GM12878 (cell line): ENCODE data around the gene RXYLT1. TPM values are rescaled to one million over a fixed set of nuclear protein-coding genes. Genes with fewer than 3 reads are reported as not detected.
A peak's percentile ranks its signal among the peaks of the same experiment; 100 is the strongest.

Experiments used
- ATAC-seq: fragments of 200-7000 bp; cut with Tn5 transposase; 3 replicates; pipeline ENCODE4 v1.9.1; 2020; ENCODE audit warnings: mild to moderate bottlenecking, moderate library complexity
- Bru-seq: library from RNA; stranded (reverse); fragments of 400-500 nt; gene quantifications from one replicate; lab custom pipeline; 2021; lab: Mats Ljungman, UMichigan
- BruChase-seq, 2 experiments: library from RNA; stranded (reverse); fragments of 400-500 nt; gene quantifications; one replicate each; lab custom pipeline; 2021; lab: Mats Ljungman, UMichigan
- BruUV-seq: library from RNA; stranded (reverse); fragments of 400-500 nt; replicated peaks from 2 replicates; lab custom pipeline; 2021; lab: Mats Ljungman, UMichigan
- CTCF ChIA-PET: fragments of 300-600 bp; sonication (Branson Sonifier 250); formaldehyde crosslinking; extraction: SDS; loops from one replicate; lab custom pipeline; 2021; ENCODE audit warnings: inconsistent platforms; lab: Yijun Ruan, JAX
- POLR2A ChIA-PET: fragments of 350-600 bp; formaldehyde crosslinking; extraction: SDS; loops from one replicate; lab custom pipeline; 2021; ENCODE audit warnings: inconsistent platforms; lab: Charles Lee
- RAD21 ChIA-PET: fragments of 300-600 bp; sonication (Branson Sonifier 250); formaldehyde crosslinking; loops from one replicate; lab custom pipeline; 2023; ENCODE audit warnings: antibody characterized with exemption; ENCODE audit not compliant: unreplicated experiment; lab: Charles Lee
- SMC1A ChIA-PET: fragments of 300-600 bp; sonication (Branson Sonifier 250); formaldehyde crosslinking; loops from one replicate; lab custom pipeline; 2023; ENCODE audit not compliant: unreplicated experiment, uncharacterized antibody; lab: Charles Lee
- DNase-seq: peaks from one replicate; pipeline ENCODE4 v3.0.0-alpha.2; 2011; ENCODE audit warnings: low read depth, low spot score
- FAIRE-seq: peaks from 3 replicates; lab custom pipeline; 2011; peaks lifted over from hg19 to GRCh38; lab: Jason Lieb, UNC
- H2AFZ ChIP-seq: 2 replicates; pipeline ENCODE4 v1.6.0; 2011; ENCODE audit warnings: low read depth, low read length, control low read depth; ENCODE audit not compliant: control insufficient read depth
- H3K27ac ChIP-seq: 2 replicates; pipeline ENCODE4 v1.5.1; 2011; ENCODE audit warnings: control low read depth; ENCODE audit not compliant: control insufficient read depth, insufficient read depth
- H3K27me3 ChIP-seq, 2 experiments: replicated peaks in 1 of 2; 2 replicates each; pipeline versions ENCODE4 v1.6.0 to v1.6.1; 2011; ENCODE audit warnings: low read length in 1 of 2; ENCODE audit not compliant: control insufficient read depth in 2 of 2, insufficient read depth in 2 of 2
- H3K36me3 ChIP-seq, 2 experiments: 2 replicates each; pipeline ENCODE4 v1.5.1; 2011; ENCODE audit warnings: low read length in 1 of 2; ENCODE audit not compliant: control insufficient read depth in 2 of 2, insufficient read depth in 2 of 2
- H3K4me1 ChIP-seq: 2 replicates; pipeline ENCODE4 v1.6.1; 2011; ENCODE audit warnings: mild to moderate bottlenecking, low read length, moderate library complexity, mixed read lengths; ENCODE audit not compliant: control insufficient read depth, insufficient read depth
- H3K4me2 ChIP-seq: 2 replicates; pipeline ENCODE4 v1.6.0; 2011; ENCODE audit warnings: control low read depth; ENCODE audit not compliant: control insufficient read depth, insufficient read depth
- H3K4me3 ChIP-seq: fragments of 200-600 bp; sonication (generic); 2 replicates; pipeline ENCODE4 v1.5.1; 2016
- H3K79me2 ChIP-seq: 2 replicates; pipeline ENCODE4 v1.6.0; 2011; ENCODE audit warnings: low read length; ENCODE audit not compliant: control insufficient read depth, insufficient read depth
- H3K9ac ChIP-seq: 2 replicates; pipeline ENCODE4 v1.8.0; 2011; ENCODE audit warnings: low read length, control low read depth, mixed read lengths; ENCODE audit not compliant: control insufficient read depth, insufficient read depth
- H3K9me3 ChIP-seq: replicated peaks from 3 replicates; pipeline ENCODE4 v1.5.1; 2011; ENCODE audit warnings: mild to moderate bottlenecking, low read length; ENCODE audit not compliant: control insufficient read depth, insufficient read depth
- H4K20me1 ChIP-seq: 2 replicates; pipeline ENCODE4 v1.6.0; 2011; ENCODE audit not compliant: control insufficient read depth, insufficient read depth
- ETV6 ChIP-seq, 2 experiments: fragments of 450-650 bp in 1 of 2; IDR thresholded peaks in 1 of 2; conservative IDR thresholded peaks in 1 of 2; 2 replicates each; pipeline ENCODE4 v1.6.1; 2014; ENCODE audit warnings: antibody characterized with exemption in 1 of 2, borderline replicate concordance in 1 of 2, low read depth in 1 of 2, mild to moderate bottlenecking in 1 of 2, moderate library complexity in 1 of 2
- GABPA ChIP-seq: IDR thresholded peaks from 2 replicates; pipeline ENCODE4 v1.6.1; 2014; ENCODE audit warnings: antibody characterized with exemption, low read depth, mild to moderate bottlenecking, inconsistent platforms
- IRF4 ChIP-seq: IDR thresholded peaks from 2 replicates; pipeline ENCODE4 v1.6.1; 2011; ENCODE audit warnings: low read depth, low read length
- SIN3A ChIP-seq: IDR thresholded peaks from 2 replicates; pipeline ENCODE4 v1.6.1; 2012; ENCODE audit warnings: low read depth, low read length, improper control_type of control experiment
- SRF ChIP-seq, 2 experiments: IDR thresholded peaks; 2 replicates each; pipeline ENCODE4 v1.6.1; 2011; ENCODE audit warnings: low read depth in 2 of 2, low read length in 2 of 2, mild to moderate bottlenecking in 1 of 2, moderate library complexity in 1 of 2
- TAF1 ChIP-seq: IDR thresholded peaks from 2 replicates; pipeline ENCODE4 v1.6.1; 2011; ENCODE audit warnings: mild to moderate bottlenecking, low read depth, low read length, borderline replicate concordance
- ZBED1 ChIP-seq: IDR thresholded peaks from 2 replicates; pipeline ENCODE4 v1.6.1; 2016; ENCODE audit warnings: borderline replicate concordance
- ZNF622 ChIP-seq: fragments of 450-650 bp; IDR thresholded peaks from 2 replicates; pipeline ENCODE4 v1.6.1; 2017; ENCODE audit warnings: mild to moderate bottlenecking, inconsistent platforms
- WGBS: methylation state at CpG from one replicate; pipeline ENCODE4 v1.1.6; 2016; ENCODE audit warnings: low lambda C conversion rate; ENCODE audit not compliant: insufficient replicate concordance, insufficient coverage; ENCODE audit errors: missing lambda C conversion rate; 5-methylcytosine and 5-hydroxymethylcytosine counted together
- in situ Hi-C: fragments of 300-500 bp; cut with MboI; formaldehyde crosslinking; loops from 9 replicates; pipeline ENCODE4 v1.14.3; 2018; ENCODE audit warnings: mixed read lengths
- intact Hi-C: fragments of 100-400 bp; cut with micrococcal nuclease; formaldehyde crosslinking; loops from one replicate; pipeline ENCODE4 v1.14.2; 2022; ENCODE audit not compliant: unreplicated experiment
- long read RNA-seq, 2 experiments: library from polyadenylated mRNA; unstranded; transcript quantifications; one replicate each; pipeline ENCODE4 v2.0.0, GENCODE V29; 2019 to 2020
- polyA minus RNA-seq, 3 experiments: library from RNA; depleted of rRNA, polyadenylated mRNA; stranded (reverse); fragments of >200 nt; gene quantifications; 2 replicates each; pipeline ENCODE4 v1.2.3, GENCODE V29; 2011
- polyA plus RNA-seq, 11 experiments: library from polyadenylated mRNA; depleted of rRNA in 4 of 11; unstranded in 6 of 11; stranded (reverse) in 5 of 11; fragments of >200 nt; fragmentation: Nextera tagmentation in 4 of 11; fragmentation: Illumina TruSeq in 1 of 11; extraction: Ambion mirVana in 4 of 11; extraction: Trizol in 1 of 11; gene quantifications; 1 replicate in 1 of 11; 2 replicates in 10 of 11; pipeline versions ENCODE4 v1.2.1 to v1.2.3, GENCODE V29; 2011 to 2016; ENCODE audit warnings: inconsistent platforms in 2 of 11, missing spikeins in 2 of 11, low read depth in 1 of 11
- total RNA-seq, 4 experiments: library from RNA; depleted of rRNA in 3 of 4; stranded (reverse); fragments of >200 nt in 3 of 4; fragmentation: Illumina TruSeq in 1 of 4; extraction: Trizol in 1 of 4; gene quantifications; 2 replicates each; pipeline versions ENCODE4 v1.2.1 to v1.2.3, GENCODE V29; 2013 to 2021
- TF ChIP-seq, protein P1 (sequence below): fragments of 450-650 bp; conservative IDR thresholded peaks from 2 replicates; pipeline ENCODE4 v1.6.1; 2017; ENCODE audit warnings: mild to moderate bottlenecking, moderate library complexity
- TF ChIP-seq, protein P2 (sequence below): fragments of 450-650 bp; IDR thresholded peaks from 2 replicates; pipeline ENCODE4 v1.6.1; 2018; ENCODE audit warnings: mild to moderate bottlenecking, low read depth, moderate library complexity; ENCODE audit not compliant: partially characterized antibody

RXYLT1 gene, protein sequence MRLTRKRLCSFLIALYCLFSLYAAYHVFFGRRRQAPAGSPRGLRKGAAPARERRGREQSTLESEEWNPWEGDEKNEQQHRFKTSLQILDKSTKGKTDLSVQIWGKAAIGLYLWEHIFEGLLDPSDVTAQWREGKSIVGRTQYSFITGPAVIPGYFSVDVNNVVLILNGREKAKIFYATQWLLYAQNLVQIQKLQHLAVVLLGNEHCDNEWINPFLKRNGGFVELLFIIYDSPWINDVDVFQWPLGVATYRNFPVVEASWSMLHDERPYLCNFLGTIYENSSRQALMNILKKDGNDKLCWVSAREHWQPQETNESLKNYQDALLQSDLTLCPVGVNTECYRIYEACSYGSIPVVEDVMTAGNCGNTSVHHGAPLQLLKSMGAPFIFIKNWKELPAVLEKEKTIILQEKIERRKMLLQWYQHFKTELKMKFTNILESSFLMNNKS
- total RNA-seq (2013; cell fraction: nucleolus; rRNA removed) = 18.2 and 24.6 TPM in 2 replicates
- total RNA-seq (2014; rRNA removed) (22.7 and 24.4 TPM in 2 replicates), total RNA-seq (2014; rRNA removed; fragmentation: Illumina TruSeq; extraction: Trizol) (21.6 and 24.5 TPM in 2 replicates), total RNA-seq (2021) (19.8 and 20.0 TPM in 2 replicates), polyA plus RNA-seq (2011; rRNA removed) (18.9 and 26.3 TPM in 2 replicates), polyA plus RNA-seq (2014; fragmentation: Illumina TruSeq; extraction: Trizol) (21.4 and 25.1 TPM in 2 replicates), polyA plus RNA-seq (2014; fragmentation: Nextera tagmentation; extraction: Ambion mirVana) (10 to 100 TPM; 10.4 to 17.9 TPM), polyA plus RNA-seq (2014; rRNA removed) (21.4 and 21.8 TPM in 2 replicates), polyA plus RNA-seq (2016; fragmentation: Nextera tagmentation; extraction: Ambion mirVana) (10 to 100 TPM; 32.9 to 33.8 TPM), polyA minus RNA-seq (2011; rRNA and poly(A)+ RNA removed) (8.0 and 9.8 TPM in 2 replicates), Bru-seq, nascent RNA (percentile 69 among the genes with signal in this experiment), BruChase-seq, experiment 1, labeled RNA remaining after a 6-hour chase (percentile 58 among the genes with signal in this experiment), BruChase-seq, experiment 2, labeled RNA remaining after a 2-hour chase (percentile 63 among the genes with signal in this experiment)
- polyA plus RNA-seq (2011; ENCODE audit: low read depth) = 8.6 TPM
- 8.8 and 9.5 TPM in 2 replicates for polyA plus RNA-seq (2011; cell fraction: cytosol; rRNA removed)
- polyA plus RNA-seq (2011; cell fraction: nucleus; rRNA removed) = 10.8 and 12.5 TPM in 2 replicates
- polyA plus RNA-seq (2012) = 10.4 and 13.4 TPM in 2 replicates
- 3.2 and 6.1 TPM in 2 replicates for polyA minus RNA-seq (2011; cell fraction: cytosol; rRNA and poly(A)+ RNA removed)
- polyA minus RNA-seq (2011; cell fraction: nucleus; rRNA and poly(A)+ RNA removed) = 25.0 and 40.9 TPM in 2 replicates
- long read RNA-seq, experiment 1, transcript RXYLT1-201 (6 exons, 1,918 nt) = minor isoform, 7 of 29 reads
- long read RNA-seq, experiment 1, transcript RXYLT1-205 (6 exons, 1,966 nt) = major isoform, 16 of 29 reads
- long read RNA-seq, experiment 1, partial matches to known transcripts = 1 of 29 reads
- long read RNA-seq, experiment 1, other reads (novel, unspliced or antisense) = 5 of 29 reads
- long read RNA-seq, experiment 2, full-length matches to known transcripts = 66 of 109 reads
- long read RNA-seq, experiment 2, partial matches to known transcripts = 13 of 109 reads
- long read RNA-seq, experiment 2, other reads (novel, unspliced or antisense) = 30 of 109 reads

DNA sequence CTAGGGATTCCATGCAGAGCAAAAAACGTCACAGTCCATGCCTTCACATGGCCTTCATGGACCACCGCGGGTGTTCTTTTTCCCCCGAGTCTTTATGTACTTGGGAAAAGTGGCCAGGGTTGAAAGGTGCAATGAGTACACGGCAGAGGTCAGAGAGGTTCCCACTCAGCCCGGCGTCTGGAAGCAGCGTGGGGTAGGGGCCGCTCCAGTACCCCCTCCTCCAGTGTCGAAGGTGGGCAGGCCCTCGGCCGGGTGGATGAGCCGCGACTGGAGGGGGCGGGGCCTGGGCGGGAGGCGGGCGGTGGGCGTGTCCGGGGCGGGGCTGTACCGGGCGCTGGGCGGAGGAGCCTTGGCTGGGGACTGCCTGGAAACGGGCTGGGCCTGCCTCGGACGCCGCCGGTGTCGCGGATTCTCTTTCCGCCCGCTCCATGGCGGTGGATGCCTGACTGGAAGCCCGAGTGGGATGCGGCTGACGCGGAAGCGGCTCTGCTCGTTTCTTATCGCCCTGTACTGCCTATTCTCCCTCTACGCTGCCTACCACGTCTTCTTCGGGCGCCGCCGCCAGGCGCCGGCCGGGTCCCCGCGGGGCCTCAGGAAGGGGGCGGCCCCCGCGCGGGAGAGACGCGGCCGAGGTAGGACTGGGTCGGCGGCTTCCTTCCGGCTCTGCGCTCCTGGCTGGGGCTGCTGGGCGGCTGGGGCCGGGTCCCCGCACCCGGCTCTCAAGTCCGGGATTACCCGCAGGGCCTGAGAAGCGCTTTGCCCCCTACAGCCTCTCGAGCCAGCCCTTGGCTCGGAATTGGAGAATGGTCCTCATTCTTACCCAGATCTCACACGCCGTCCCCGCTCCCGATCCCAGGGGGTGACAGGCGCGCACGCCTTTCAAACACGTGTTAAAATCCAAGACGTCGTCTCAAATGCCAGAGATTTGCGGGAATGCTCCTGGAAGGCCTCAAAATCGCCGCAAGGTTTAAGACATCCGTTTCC lies at the start of gene RXYLT1:
RXYLT1 (plus strand) TSS at position 412 of the 984 bp plus-strand sequence; CDS start at position 464, 52 bp downstream.
- RAD21 ChIA-PET = no interaction called here
- peak within 1 kb of the TSS; percentile 76 for H3K4me2 ChIP-seq
- H2AFZ ChIP-seq = peak within 1 kb of the TSS; percentile 96
- BruUV-seq = TSS peak; percentile 77
- in situ Hi-C loops (no loop called here), intact Hi-C loops (no loop called here)
- FAIRE-seq (peak; percentile 56), ATAC-seq (peak; percentile 98), DNase-seq (peak; percentile 32)
- H3K4me3 ChIP-seq = peak within 1 kb of the TSS; percentile 83
- peak within 1 kb of the TSS; percentile 98 for H3K9ac ChIP-seq
- CTCF ChIA-PET = interaction anchor here (1.3 kb wide), 1 partner anchor 21 kb away, joined by 6 read pairs; no protein-coding TSS in a partner anchor
- peak within 1 kb of the TSS; percentile 91 for H3K27ac ChIP-seq
- 1% methylated on average over 60 of the region's 86 CpGs for WGBS
- H3K4me1 ChIP-seq = peaks cover 7% of the 10 kb centered on the region; the same call in 1 of the 2 replicates
- no peaks in the 10 kb centered on the region for H4K20me1 ChIP-seq
- peaks cover 14% of the 10 kb centered on the region for H3K79me2 ChIP-seq
- no peaks in the 10 kb centered on the region for H3K27me3 ChIP-seq
- SMC1A ChIA-PET = interaction anchor here (1.2 kb wide), 1 partner anchor 15 kb away, joined by 3 read pairs; no protein-coding TSS in a partner anchor
- H3K36me3 ChIP-seq = peaks cover 0 to 12% of the 10 kb centered on the region in 2 experiments; a peak in 2 of 4 replicates
- POLR2A ChIA-PET = no interaction called here
- no peaks in the 10 kb centered on the region for H3K9me3 ChIP-seq
- TF ChIP-seq ZNF622 (no peak), SIN3A (no peak), SRF (IDR thresholded peaks at IDR 0.05; ENCODE audit: low read depth in 2 of 2, low read length in 2 of 2) (no peak), ZBED1 (no peak), GABPA (peak; percentile 72), TAF1 (peak; percentile 78; the same call in 1 of the 2 replicates), ETV6 (conservative IDR thresholded peaks at IDR 0.05 in 1 of 2, IDR thresholded peaks at IDR 0.05 in 1 of 2; ENCODE audit: borderline replicate concordance in 1 of 2, low read depth in 1 of 2) (no peak; a peak in 1 of 4 replicates), IRF4 (no peak)
- TF ChIP-seq, protein P1, sequence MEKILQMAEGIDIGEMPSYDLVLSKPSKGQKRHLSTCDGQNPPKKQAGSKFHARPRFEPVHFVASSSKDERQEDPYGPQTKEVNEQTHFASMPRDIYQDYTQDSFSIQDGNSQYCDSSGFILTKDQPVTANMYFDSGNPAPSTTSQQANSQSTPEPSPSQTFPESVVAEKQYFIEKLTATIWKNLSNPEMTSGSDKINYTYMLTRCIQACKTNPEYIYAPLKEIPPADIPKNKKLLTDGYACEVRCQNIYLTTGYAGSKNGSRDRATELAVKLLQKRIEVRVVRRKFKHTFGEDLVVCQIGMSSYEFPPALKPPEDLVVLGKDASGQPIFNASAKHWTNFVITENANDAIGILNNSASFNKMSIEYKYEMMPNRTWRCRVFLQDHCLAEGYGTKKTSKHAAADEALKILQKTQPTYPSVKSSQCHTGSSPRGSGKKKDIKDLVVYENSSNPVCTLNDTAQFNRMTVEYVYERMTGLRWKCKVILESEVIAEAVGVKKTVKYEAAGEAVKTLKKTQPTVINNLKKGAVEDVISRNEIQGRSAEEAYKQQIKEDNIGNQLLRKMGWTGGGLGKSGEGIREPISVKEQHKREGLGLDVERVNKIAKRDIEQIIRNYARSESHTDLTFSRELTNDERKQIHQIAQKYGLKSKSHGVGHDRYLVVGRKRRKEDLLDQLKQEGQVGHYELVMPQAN = peak; percentile 94
- TF ChIP-seq, protein P2, sequence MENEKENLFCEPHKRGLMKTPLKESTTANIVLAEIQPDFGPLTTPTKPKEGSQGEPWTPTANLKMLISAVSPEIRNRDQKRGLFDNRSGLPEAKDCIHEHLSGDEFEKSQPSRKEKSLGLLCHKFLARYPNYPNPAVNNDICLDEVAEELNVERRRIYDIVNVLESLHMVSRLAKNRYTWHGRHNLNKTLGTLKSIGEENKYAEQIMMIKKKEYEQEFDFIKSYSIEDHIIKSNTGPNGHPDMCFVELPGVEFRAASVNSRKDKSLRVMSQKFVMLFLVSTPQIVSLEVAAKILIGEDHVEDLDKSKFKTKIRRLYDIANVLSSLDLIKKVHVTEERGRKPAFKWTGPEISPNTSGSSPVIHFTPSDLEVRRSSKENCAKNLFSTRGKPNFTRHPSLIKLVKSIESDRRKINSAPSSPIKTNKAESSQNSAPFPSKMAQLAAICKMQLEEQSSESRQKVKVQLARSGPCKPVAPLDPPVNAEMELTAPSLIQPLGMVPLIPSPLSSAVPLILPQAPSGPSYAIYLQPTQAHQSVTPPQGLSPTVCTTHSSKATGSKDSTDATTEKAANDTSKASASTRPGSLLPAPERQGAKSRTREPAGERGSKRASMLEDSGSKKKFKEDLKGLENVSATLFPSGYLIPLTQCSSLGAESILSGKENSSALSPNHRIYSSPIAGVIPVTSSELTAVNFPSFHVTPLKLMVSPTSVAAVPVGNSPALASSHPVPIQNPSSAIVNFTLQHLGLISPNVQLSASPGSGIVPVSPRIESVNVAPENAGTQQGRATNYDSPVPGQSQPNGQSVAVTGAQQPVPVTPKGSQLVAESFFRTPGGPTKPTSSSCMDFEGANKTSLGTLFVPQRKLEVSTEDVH = no peak
